HL-60 (cell line): ENCODE results near the gene IQGAP2.

Experiments
- CTCF ChIP-seq: IDR thresholded peaks from one replicate; pipeline ENCODE4 v1.5.1; 2011; ENCODE audit warnings: low read length, control low read depth, inconsistent platforms; ENCODE audit not compliant: insufficient read depth
- GABPA ChIP-seq: IDR thresholded peaks from 2 replicates; pipeline ENCODE4 v1.6.1; 2012; ENCODE audit warnings: low read depth
- POLR2AphosphoS5 ChIP-seq: IDR thresholded peaks from 2 replicates; pipeline ENCODE4 v1.6.1; 2012; ENCODE audit warnings: low read depth
- REST ChIP-seq: IDR thresholded peaks from 2 replicates; pipeline ENCODE4 v1.6.1; 2012; ENCODE audit warnings: low read depth; ENCODE audit not compliant: insufficient replicate concordance
- SPI1 ChIP-seq: IDR thresholded peaks from 2 replicates; pipeline ENCODE4 v1.6.1; 2012; ENCODE audit warnings: low read depth, mild to moderate bottlenecking, borderline replicate concordance

- TF ChIP-seq CTCF, result no peak
- TF ChIP-seq GABPA, result no peak
- no peak for TF ChIP-seq POLR2AphosphoS5
- no peak for TF ChIP-seq REST
- TF ChIP-seq SPI1, result no peak
Measured at GRCh38 chr5:76537073-76537543, 134.0 kb downstream of the IQGAP2 start.
